Transverse colon (tissue), 4 donors: ENCODE measurements around the gene ICE2. TPM values are rescaled to one million over a fixed set of nuclear protein-coding genes. Genes with fewer than 3 reads are reported as not detected.

Experiments
- DNase-seq: peaks from one replicate; pipeline ENCODE4 v3.0.0-alpha.2; 2019
- H3K27ac ChIP-seq, 4 donors: fragments of 200-600 bp; sonication (generic); 2 replicates each; pipeline ENCODE4 v1.5.1; 2016 to 2018; ENCODE audit warnings: inconsistent platforms in 4 of 4
- H3K27me3 ChIP-seq: fragments of 200-600 bp; sonication (generic); 2 replicates; pipeline ENCODE4 v1.5.1; 2017; ENCODE audit warnings: inconsistent platforms
- H3K36me3 ChIP-seq, 4 donors: fragments of 200-600 bp; sonication (generic); 2 replicates each; pipeline ENCODE4 v1.5.1; 2017 to 2019; ENCODE audit warnings: inconsistent platforms in 4 of 4
- H3K4me1 ChIP-seq, 4 donors: fragments of 200-600 bp; sonication (generic); 2 replicates each; pipeline ENCODE4 v1.5.1; 2017 to 2020; ENCODE audit warnings: inconsistent platforms in 4 of 4
- H3K4me3 ChIP-seq, 4 donors: fragments of 200-600 bp; sonication (generic); 1 replicate in 1 of 4; 2 replicates in 3 of 4; pipeline versions ENCODE4 v1.5.1 to v1.6.1; 2017 to 2019; ENCODE audit warnings: inconsistent platforms in 4 of 4
- H3K9me3 ChIP-seq, 2 donors: fragments of 200-600 bp; sonication (generic); 2 replicates each; pipeline ENCODE4 v1.5.1; 2017 to 2019; ENCODE audit warnings: inconsistent platforms in 2 of 2
- EP300 ChIP-seq: sonication (generic); formaldehyde crosslinking; IDR thresholded peaks from one replicate; pipeline ENCODE4 v1.6.1; 2017; ENCODE audit warnings: antibody characterized with exemption, low read depth
- POLR2A ChIP-seq: fragments of 450-650 bp; IDR thresholded peaks from one replicate; pipeline ENCODE4 v1.6.1; 2016; ENCODE audit warnings: antibody characterized with exemption, mild to moderate bottlenecking, moderate library complexity
- POLR2AphosphoS5 ChIP-seq, 3 donors: sonication (generic); formaldehyde crosslinking; IDR thresholded peaks; one replicate each; pipeline ENCODE4 v1.6.1; 2016; ENCODE audit warnings: antibody characterized with exemption in 3 of 3
- WGBS, 2 donors: methylation state at CpG; one replicate each; pipeline ENCODE4 v1.1.5; 2018; ENCODE audit warnings: low coverage in 1 of 2; 5-methylcytosine and 5-hydroxymethylcytosine counted together
- in situ Hi-C, 4 donors: fragments of 200-750 bp; cut with MboI; loops; one replicate each; pipeline versions ENCODE4 v1.15.0 to v1.15.1; 2017; ENCODE audit warnings: low sequenced_read_pairs in 3 of 4, low pct_ligation_motif_present in 1 of 4, low pct_unique_long_range_greater_than_20kb in 1 of 4
- intact Hi-C: fragments of 100-400 bp; cut with DNase I; formaldehyde crosslinking; loops from one replicate; pipeline ENCODE4 v1.15.1; 2023; ENCODE audit warnings: low total_unique reads
- total RNA-seq, 4 donors: library from RNA; depleted of rRNA; stranded (reverse); fragments of >200 nt; gene quantifications; one replicate each; pipeline ENCODE4 v1.1.0, GENCODE V29; 2016
- TF ChIP-seq, protein P1 (sequence below), 5 experiments: fragments of 200-600 bp in 3 of 5; fragments of 450-650 bp in 2 of 5; sonication (generic) in 3 of 5; IDR thresholded peaks; 1 replicate in 2 of 5; 2 replicates in 3 of 5; pipeline ENCODE4 v1.5.1; 2016 to 2017; ENCODE audit warnings: antibody characterized with exemption in 5 of 5, inconsistent platforms in 3 of 5, mild to moderate bottlenecking in 2 of 5, moderate library complexity in 1 of 5

Gene ICE2
- total RNA-seq, 4 donors from 2014 or later = 14.6 to 83.4 (median 26.5) TPM

DNA sequence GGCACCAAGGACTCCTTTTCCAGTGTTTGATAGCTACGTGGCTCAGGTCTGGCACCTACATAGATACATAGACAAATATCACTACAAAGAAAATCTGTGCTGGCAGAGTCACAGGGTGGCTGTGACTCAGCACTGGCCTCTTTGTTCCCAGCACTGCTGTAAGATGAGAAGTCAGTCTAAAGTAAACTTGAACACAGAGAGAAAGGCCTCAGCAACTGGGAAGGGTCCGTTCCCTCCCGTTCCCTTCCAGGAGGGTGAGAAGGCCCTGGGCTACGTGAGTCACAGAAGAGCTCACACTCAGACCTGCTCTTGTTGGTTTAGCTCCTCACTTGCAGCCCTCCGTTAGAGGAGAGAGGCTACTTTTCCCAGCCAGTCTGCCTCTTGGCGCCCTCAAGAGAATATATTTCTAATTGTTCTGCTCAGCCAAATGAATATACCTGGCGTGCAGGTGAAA lies 104.3 kb downstream of the ICE2 start:
- in situ Hi-C loops (no loop called here), intact Hi-C loops (no loop called here)
- peaks cover 0 to 20% (median 4%) of the 10 kb centered on the region in 4 donors for H3K36me3 ChIP-seq
- H3K4me1 ChIP-seq = peaks cover 15 to 63% (median 51%) of the 10 kb centered on the region in 4 donors
- no peak for DNase-seq
- H3K9me3 ChIP-seq = no peaks in the 10 kb centered on the region
- TF ChIP-seq EP300 = no peak
- TF ChIP-seq POLR2A = no peak
- TF ChIP-seq POLR2AphosphoS5 (IDR thresholded peaks at IDR 0.05) = peak in 2 of 3 donors; percentile 27 to 38
- H3K27ac ChIP-seq = peak overlapping the region; percentile 51 to 78 (median 66)
- no peak overlapping the region for H3K4me3 ChIP-seq
- no peaks in the 10 kb centered on the region for H3K27me3 ChIP-seq
- 51 to 72% methylated on average over 4 to 7 of the region's 7 CpGs for WGBS, 2 donors

DNA sequence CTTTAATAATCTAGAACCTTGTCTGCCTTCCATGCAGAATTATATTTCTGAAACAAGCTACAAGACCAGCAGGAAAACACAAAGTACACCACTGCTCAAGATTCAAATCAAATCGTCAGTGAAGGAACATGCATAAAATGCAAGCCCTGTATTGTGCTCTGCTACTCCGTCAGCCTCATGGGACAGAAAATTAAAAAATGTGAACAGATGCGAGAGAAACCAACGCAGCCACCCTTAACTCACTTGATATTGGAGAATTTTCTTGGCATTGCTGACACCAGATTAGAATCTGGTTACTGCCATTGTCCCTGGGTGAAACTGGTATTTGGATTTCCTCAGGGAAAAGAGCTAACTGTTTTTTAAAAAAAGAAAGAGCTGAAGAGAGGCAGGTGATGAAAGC lies 104.7 kb downstream of the ICE2 start:
- in situ Hi-C loops = no loop called here

DNA sequence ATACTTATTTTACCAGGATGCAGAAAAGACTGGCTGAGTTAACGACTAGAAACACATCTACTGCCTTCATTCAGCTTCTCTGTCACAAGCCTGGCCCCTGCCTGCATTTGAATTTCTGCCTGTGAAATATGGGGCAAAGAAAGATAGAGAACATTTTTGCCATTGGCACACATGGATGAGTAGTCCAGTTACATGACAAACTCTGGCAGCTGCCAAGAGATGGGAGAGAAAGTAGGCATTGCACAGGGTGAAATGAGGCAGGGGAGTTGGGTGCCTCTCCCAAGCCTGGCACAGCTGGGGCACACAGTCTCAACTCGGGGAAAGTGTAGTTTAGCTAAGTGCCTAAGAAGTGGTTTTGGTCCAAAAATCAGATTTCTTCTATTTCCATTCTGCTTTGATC lies 105.2 kb downstream of the ICE2 start:
- 81% methylated on average over 2 of the region's 2 CpGs; no CpG with 5 or more reads in 1 of the 2 donors for WGBS, 2 donors
- Histone ChIP-seq H3K4me3 (no peak overlapping the region), H3K27ac (peak overlapping the region; percentile 28 to 78 (median 72)), H3K36me3 (peaks cover 0 to 20% (median 4%) of the 10 kb centered on the region in 4 donors), H3K27me3 (no peaks in the 10 kb centered on the region), H3K4me1 (peaks cover 15 to 58% (median 45%) of the 10 kb centered on the region in 4 donors), H3K9me3 (no peaks in the 10 kb centered on the region)
- no peak for DNase-seq
- intact Hi-C loops (no loop called here), in situ Hi-C loops (no loop called here)
- no peak for TF ChIP-seq EP300
- no peak for TF ChIP-seq POLR2AphosphoS5 (IDR thresholded peaks at IDR 0.05)
- TF ChIP-seq POLR2A = no peak

More for the DNA sequence above, 104.7 kb downstream of the ICE2 start:
- no peak for DNase-seq
- intact Hi-C loops = no loop called here
- Histone ChIP-seq H3K4me3 (no peak overlapping the region), H3K27ac (peak overlapping the region; percentile 51 to 78 (median 66)), H3K27me3 (no peaks in the 10 kb centered on the region), H3K9me3 (no peaks in the 10 kb centered on the region), H3K4me1 (peaks cover 15 to 59% (median 47%) of the 10 kb centered on the region in 4 donors), H3K36me3 (peaks cover 0 to 20% (median 4%) of the 10 kb centered on the region in 4 donors)
- WGBS, 2 donors = 79 to 90% methylated on average over 4 of the region's 4 CpGs
- no peak for TF ChIP-seq POLR2AphosphoS5 (IDR thresholded peaks at IDR 0.05)
- no peak for TF ChIP-seq EP300
- no peak for TF ChIP-seq POLR2A

DNA sequence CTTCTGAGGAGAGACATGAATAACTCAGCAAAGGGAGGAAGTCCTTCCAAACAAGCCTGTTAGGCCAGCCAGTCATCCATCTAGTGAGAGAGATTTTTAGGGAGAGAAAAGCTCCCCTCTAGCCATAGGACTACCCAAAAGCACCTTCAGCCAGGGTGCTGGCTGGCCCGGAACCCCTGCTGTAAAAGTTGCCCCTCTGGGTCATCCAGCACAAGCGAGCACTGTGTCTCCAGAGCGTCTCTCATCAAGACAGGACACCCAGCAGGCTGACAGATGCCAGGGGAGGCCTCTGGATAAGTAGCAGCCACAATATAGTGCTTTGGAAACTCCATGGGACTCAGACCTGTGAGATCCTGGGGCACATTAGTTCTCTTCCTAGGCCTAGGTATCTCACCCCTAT lies 105.6 kb downstream of the ICE2 start:
- intact Hi-C loops = no loop called here
- 97% methylated on average over 3 of the region's 3 CpGs; no CpG with 5 or more reads in 1 of the 2 donors for WGBS, 2 donors
- peaks cover 0 to 20% (median 4%) of the 10 kb centered on the region in 4 donors for H3K36me3 ChIP-seq
- no peaks in the 10 kb centered on the region for H3K27me3 ChIP-seq
- peaks cover 15 to 58% (median 45%) of the 10 kb centered on the region in 4 donors for H3K4me1 ChIP-seq
- H3K27ac ChIP-seq = peak overlapping the region; percentile 28 to 78 (median 76)
- in situ Hi-C loops = no loop called here
- TF ChIP-seq, protein P1, sequence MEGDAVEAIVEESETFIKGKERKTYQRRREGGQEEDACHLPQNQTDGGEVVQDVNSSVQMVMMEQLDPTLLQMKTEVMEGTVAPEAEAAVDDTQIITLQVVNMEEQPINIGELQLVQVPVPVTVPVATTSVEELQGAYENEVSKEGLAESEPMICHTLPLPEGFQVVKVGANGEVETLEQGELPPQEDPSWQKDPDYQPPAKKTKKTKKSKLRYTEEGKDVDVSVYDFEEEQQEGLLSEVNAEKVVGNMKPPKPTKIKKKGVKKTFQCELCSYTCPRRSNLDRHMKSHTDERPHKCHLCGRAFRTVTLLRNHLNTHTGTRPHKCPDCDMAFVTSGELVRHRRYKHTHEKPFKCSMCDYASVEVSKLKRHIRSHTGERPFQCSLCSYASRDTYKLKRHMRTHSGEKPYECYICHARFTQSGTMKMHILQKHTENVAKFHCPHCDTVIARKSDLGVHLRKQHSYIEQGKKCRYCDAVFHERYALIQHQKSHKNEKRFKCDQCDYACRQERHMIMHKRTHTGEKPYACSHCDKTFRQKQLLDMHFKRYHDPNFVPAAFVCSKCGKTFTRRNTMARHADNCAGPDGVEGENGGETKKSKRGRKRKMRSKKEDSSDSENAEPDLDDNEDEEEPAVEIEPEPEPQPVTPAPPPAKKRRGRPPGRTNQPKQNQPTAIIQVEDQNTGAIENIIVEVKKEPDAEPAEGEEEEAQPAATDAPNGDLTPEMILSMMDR (IDR thresholded peaks at IDR 0.05) = no peak
- TF ChIP-seq POLR2A (no peak), POLR2AphosphoS5 (IDR thresholded peaks at IDR 0.05) (no peak), EP300 (no peak)
- no peak for DNase-seq
- no peaks in the 10 kb centered on the region for H3K9me3 ChIP-seq
- H3K4me3 ChIP-seq = no peak overlapping the region

DNA sequence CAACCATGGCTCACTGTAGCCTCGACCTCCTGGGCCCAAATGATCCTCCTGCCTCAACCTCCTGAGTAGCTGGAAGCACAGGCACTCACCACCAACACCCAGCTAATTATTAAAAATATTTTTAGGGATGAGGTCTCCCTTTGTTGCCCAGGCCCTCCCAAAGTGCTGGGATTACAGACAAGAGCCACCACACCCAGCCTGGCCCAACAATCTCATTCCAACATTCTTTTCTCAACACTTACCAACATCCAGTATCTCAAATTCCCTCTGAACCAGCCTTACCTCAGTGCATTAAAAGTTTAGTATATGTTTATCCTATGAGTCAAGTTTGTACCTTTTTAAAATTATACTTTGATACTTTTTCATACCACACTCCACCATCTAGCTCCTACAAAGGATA lies 106.2 kb downstream of the ICE2 start:
- peaks cover 15 to 58% (median 45%) of the 10 kb centered on the region in 4 donors for H3K4me1 ChIP-seq
- TF ChIP-seq POLR2A = no peak
- TF ChIP-seq, protein P1 (IDR thresholded peaks at IDR 0.05) = no peak
- H3K27ac ChIP-seq = peak overlapping the region; percentile 75 to 79 (median 77)
- in situ Hi-C loops (no loop called here), intact Hi-C loops (no loop called here)
- no peaks in the 10 kb centered on the region for H3K27me3 ChIP-seq
- DNase-seq = no peak
- WGBS, 2 donors = 94% methylated on average over 1 of the region's 1 CpG; no CpG with 5 or more reads in 1 of the 2 donors
- no peak overlapping the region for H3K4me3 ChIP-seq
- peaks cover 0 to 20% (median 1%) of the 10 kb centered on the region in 4 donors for H3K36me3 ChIP-seq
- H3K9me3 ChIP-seq = no peaks in the 10 kb centered on the region
